Activated B cell treated with CpG ODN at 0.5 μM for 24 hours (primary cell): ENCODE measurements around the gene TRIP4. TPM values are rescaled to one million over a fixed set of nuclear protein-coding genes. Genes with fewer than 3 reads are reported as not detected.

Source experiments
- ATAC-seq: fragments of 200-7000 bp; cut with Tn5 transposase; one replicate; pipeline ENCODE4 v1.10.0; 2021; ENCODE audit warnings: low read depth, mild to moderate bottlenecking, moderate library complexity
- CTCF ChIA-PET: fragments of 350-600 bp; sonication (Branson Sonifier 250); formaldehyde crosslinking; loops from one replicate; lab custom pipeline; 2021; ENCODE audit warnings: antibody characterized with exemption; lab: Charles Lee
- POLR2A ChIA-PET: fragments of 350-600 bp; sonication (Branson Sonifier 250); formaldehyde crosslinking; loops from one replicate; lab custom pipeline; 2021; ENCODE audit warnings: antibody characterized with exemption; lab: Charles Lee
- DNase-seq: peaks from one replicate; pipeline ENCODE4 v3.0.0; 2022
- H3K27ac Mint-ChIP-seq: one replicate; pipeline ENCODE4 v1.8.0; 2020; ENCODE audit warnings: mixed read lengths
- H3K27me3 Mint-ChIP-seq: one replicate; pipeline ENCODE4 v1.8.0; 2021; ENCODE audit warnings: mixed read lengths
- H3K36me3 Mint-ChIP-seq: one replicate; pipeline ENCODE4 v1.8.0; 2021; ENCODE audit warnings: low read depth, mixed read lengths
- H3K4me1 Mint-ChIP-seq: one replicate; pipeline ENCODE4 v1.8.0; 2021; ENCODE audit warnings: mixed read lengths
- H3K4me3 Mint-ChIP-seq: one replicate; pipeline ENCODE4 v1.8.0; 2020; ENCODE audit warnings: mild to moderate bottlenecking, mixed read lengths
- H3K9me3 Mint-ChIP-seq: one replicate; pipeline ENCODE4 v1.8.0; 2020; ENCODE audit warnings: mixed read lengths
- CTCF ChIP-seq: fragments of 200-600 bp; IDR thresholded peaks from one replicate; pipeline ENCODE4 v1.8.0; 2022; ENCODE audit warnings: antibody characterized with exemption, mild to moderate bottlenecking
- intact Hi-C: fragments of 100-400 bp; cut with micrococcal nuclease; formaldehyde crosslinking; loops from one replicate; pipeline ENCODE4 v1.15.1; 2024
- total RNA-seq: library from RNA; stranded (reverse); gene quantifications from 2 replicates; pipeline ENCODE4 v1.2.3, GENCODE V29; 2022

TRIP4 gene
- total RNA-seq, 1 donor from 2014 or later: 35.0 TPM

DNA sequence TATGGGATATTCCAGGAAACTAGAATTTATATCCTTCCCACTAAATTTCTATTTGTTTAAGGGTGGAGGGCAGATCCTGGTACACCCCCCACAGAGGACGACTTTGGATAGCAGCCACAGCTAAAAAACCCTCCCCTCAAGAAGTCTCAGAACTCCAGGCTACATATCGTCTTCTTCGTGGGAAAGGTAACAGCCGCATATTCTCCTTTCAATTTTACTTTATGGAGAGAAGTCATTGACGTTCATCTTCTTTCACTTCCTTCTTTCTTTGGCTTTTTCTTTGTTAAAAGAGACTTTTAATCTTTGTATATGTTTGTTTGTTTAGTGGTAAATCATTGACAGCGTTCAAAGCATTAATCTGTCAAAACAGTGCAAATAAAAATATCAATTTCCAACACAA lies 36.3 kb downstream of the TRIP4 start:
- intact Hi-C loops: no loop called here
- no peak for TF ChIP-seq CTCF
- peak overlapping the region; percentile 35 for H3K27ac Mint-ChIP-seq
- DNase-seq (no peak), ATAC-seq (no peak)
- peaks cover 60% of the 10 kb centered on the region for H3K36me3 Mint-ChIP-seq
- POLR2A ChIA-PET: no interaction called here
- H3K9me3 Mint-ChIP-seq: no peaks in the 10 kb centered on the region
- no peaks in the 10 kb centered on the region for H3K27me3 Mint-ChIP-seq
- CTCF ChIA-PET: interaction anchor here (2.7 kb wide), 1 partner anchor 304 kb away, joined by 8 read pairs; no protein-coding TSS in a partner anchor
- H3K4me1 Mint-ChIP-seq: peaks cover 8% of the 10 kb centered on the region
- H3K4me3 Mint-ChIP-seq: no peak overlapping the region

- no peak for TF ChIP-seq CTCF
- Mint-ChIP-seq H3K4me1 (peaks cover 13% of the 10 kb centered on the region), H3K4me3 (no peak overlapping the region), H3K27ac (no peak overlapping the region), H3K36me3 (peaks cover 64% of the 10 kb centered on the region), H3K27me3 (no peaks in the 10 kb centered on the region), H3K9me3 (no peaks in the 10 kb centered on the region)
- ATAC-seq: no peak
- intact Hi-C loops: no loop called here
- no peak for DNase-seq
- ChIA-PET CTCF (interaction anchor here (0.5 to 2.7 kb wide), 3 partner anchors 100 to 303 kb away, joined by 3 to 8 read pairs (median 3); no protein-coding TSS in a partner anchor), POLR2A (interaction anchor here (0.7 kb wide), 1 partner anchor 240 kb away, joined by 3 read pairs; no protein-coding TSS in a partner anchor)
Measured at GRCh38 chr15:64425221-64425620, 37.6 kb downstream of the TRIP4 start.

DNA sequence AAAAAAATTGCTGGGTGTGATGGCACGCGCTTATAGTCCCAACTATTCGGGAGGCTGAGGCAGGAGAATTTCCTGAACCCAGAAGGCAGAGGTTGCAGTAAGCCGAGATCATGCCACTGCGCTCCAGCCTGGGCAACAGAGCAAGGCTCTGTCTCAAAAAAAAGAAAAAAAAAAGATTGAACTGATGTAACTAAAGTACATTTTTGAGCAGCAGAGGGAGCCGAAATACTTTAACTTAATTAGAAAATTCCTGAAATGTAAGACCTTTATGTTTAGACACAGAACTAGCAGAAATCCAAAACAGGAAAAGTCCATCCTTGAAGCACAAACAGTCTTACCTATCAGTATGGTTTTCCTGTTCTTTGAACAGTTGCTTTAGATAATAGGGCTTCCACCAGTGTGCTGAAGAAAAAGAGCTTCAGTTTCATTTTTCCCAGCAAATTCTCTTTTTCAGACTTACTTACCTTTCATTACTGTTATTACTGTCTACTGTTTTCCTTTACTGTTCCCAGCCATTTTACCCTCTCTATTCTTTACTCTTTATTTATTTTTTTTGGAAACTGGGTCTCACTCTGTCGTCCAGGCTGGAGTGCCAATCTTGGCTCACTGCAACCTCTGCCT lies 39.3 kb downstream of the TRIP4 start:
- no peak for TF ChIP-seq CTCF
- Mint-ChIP-seq H3K9me3 (no peaks in the 10 kb centered on the region), H3K27me3 (no peaks in the 10 kb centered on the region), H3K4me3 (no peak overlapping the region), H3K36me3 (peaks cover 67% of the 10 kb centered on the region), H3K27ac (no peak overlapping the region), H3K4me1 (peaks cover 13% of the 10 kb centered on the region)
- intact Hi-C loops: loop anchor here (1.0 kb wide), 2 partner anchors 226 to 254 kb away; no protein-coding TSS in a partner anchor
- no peak for ATAC-seq
- ChIA-PET POLR2A (no interaction called here), CTCF (interaction anchor here (0.6 to 2.7 kb wide), 8 partner anchors 16 to 301 kb away, joined by 3 to 16 read pairs (median 4); no protein-coding TSS in a partner anchor)
- DNase-seq: no peak

DNA sequence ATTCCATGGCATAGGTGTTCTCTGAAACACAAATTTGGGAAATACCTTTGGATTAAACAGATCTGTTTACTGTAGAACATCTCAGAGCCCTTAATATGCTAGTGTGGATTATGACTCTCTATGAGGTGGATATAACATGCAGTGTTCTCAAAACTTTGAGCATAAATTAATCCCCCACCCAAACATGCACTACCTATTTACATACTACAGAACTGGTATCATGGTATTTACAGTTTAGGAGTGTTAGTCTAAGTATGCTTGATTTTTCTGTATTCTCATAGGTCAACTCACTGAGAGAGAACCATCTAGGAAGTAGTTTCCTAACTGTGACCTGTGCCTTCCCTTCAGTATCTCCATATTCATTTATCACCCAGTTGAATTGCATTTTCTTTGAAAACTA lies 41.8 kb downstream of the TRIP4 start:
- ATAC-seq (no peak), DNase-seq (no peak)
- no peak overlapping the region for H3K4me3 Mint-ChIP-seq
- H3K9me3 Mint-ChIP-seq: no peaks in the 10 kb centered on the region
- ChIA-PET CTCF (no interaction called here), POLR2A (no interaction called here)
- no peaks in the 10 kb centered on the region for H3K27me3 Mint-ChIP-seq
- peaks cover 5% of the 10 kb centered on the region for H3K4me1 Mint-ChIP-seq
- peaks cover 58% of the 10 kb centered on the region for H3K36me3 Mint-ChIP-seq
- TF ChIP-seq CTCF: no peak
- H3K27ac Mint-ChIP-seq: no peak overlapping the region
- intact Hi-C loops: no loop called here

GRCh38 chr15:64430000-64430735 lies 42.5 kb downstream of the TRIP4 start:
- ATAC-seq (no peak), DNase-seq (no peak)
- Mint-ChIP-seq H3K4me1 (peaks cover 5% of the 10 kb centered on the region), H3K36me3 (peaks cover 53% of the 10 kb centered on the region), H3K27me3 (no peaks in the 10 kb centered on the region), H3K9me3 (no peaks in the 10 kb centered on the region), H3K4me3 (no peak overlapping the region), H3K27ac (no peak overlapping the region)
- POLR2A ChIA-PET: no interaction called here
- CTCF ChIA-PET: no interaction called here
- TF ChIP-seq CTCF: no peak
- intact Hi-C loops: no loop called here
